ENCODE data around the gene HOXD8.

HOXD8 gene

DNA sequence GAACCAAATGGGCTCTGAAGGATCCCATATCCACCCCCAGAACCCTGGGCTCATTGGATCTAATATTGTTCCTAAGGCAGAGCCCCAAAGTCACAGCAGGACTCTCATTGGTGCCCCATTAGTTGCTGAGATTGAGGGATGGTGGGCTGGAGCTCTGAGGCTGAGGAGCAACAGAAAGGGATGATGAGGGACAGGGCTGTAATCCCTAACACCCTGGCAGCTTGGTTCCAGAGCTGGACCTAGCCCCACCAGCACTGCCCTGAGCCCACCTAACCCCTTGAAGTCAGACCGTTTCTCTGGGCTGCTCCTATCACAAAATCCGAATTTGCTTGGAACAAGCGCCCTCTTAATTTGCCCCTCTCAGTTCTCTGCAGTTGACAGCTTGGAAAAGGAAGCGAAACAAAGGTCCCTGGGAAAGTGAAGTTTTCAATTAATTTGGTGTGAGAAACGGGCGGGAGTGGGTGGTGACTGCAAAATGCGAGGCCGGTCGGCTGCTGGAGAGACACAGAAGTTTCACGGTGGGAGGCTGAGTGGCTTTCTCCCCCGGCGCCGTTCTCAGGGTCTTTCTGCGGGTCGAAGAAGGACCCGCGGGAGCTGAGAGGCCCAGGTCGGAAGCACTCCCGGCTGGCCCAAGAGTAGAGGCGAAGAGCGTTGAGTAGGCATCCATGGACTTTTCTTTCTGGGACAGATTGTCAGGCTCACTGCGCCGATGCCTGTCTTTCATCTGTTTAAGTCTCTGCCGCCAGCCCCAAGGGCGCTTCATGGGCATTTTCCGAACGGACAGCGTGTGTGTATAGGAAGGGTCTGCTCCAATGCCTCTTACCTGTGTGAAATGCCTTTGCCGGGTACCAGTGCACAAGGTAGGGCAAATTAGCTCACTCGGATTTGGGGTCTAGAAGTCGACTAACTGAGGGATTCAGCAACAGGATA lies 37.9 kb upstream of the HOXD8 start:
- DNase-seq: no peak

DNA sequence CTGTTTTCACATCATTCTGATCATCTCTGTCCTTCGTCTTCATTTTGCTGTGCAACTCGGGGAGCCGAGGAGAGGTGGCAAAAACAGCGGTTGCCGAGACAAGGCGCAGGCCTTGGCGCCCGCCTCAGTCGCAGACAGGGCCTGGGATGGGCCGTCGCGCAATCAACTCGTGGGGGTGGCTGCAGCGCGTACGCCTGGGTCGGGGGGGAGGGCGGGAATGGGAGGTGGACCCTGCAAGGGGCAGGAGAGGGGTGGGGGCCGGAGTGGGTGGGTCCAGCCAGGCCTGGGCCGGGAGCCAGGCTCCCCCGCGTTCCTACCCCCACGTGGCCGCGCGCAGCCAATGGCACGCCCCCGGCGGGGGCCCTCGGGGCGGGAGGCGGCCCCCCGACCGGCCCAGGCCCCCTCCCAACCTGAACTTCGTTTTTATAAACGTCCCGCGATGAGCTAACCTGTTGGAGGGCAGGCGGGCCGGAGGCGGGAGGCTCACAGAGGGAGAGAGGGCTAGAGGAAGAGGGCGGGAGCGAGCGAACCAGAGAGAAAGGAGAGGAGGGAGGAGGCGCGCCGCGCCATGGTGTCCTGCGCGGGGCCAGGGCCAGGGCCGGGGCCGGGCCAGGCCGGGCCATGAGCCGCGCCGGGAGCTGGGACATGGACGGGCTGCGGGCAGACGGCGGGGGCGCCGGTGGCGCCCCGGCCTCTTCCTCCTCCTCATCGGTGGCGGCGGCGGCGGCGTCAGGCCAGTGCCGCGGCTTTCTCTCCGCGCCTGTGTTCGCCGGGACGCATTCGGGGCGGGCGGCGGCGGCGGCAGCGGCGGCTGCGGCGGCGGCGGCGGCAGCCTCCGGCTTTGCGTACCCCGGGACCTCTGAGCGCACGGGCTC lies 37.0 kb upstream of the HOXD8 start, which contains the start of gene HOXD13:
Gene HOXD13 (plus strand): TSS at position 452 of the 875 bp plus-strand sequence. CDS start 170 bp downstream, at position 622.
- no peak for DNase-seq

- DNase-seq: no peak
These were observed 36.2 kb upstream of the HOXD8 start for GRCh38 chr2:176093145-176093897.

DNA sequence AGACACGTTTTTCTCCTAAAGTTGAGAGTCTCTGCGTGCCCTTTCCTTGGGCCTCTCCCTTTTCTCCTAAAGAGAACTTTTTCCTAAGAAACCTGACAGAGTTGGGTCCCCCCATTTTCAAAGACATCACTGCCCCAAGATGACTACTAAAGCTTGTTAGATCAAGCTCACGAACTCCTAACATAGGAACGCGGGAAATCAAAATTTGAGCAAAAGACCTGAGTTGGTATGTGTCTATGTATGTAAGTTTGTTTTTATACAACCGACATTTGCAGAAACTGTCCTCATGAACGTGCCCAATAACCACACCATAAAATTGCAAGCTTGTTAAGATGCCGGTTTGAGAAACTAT lies 35.6 kb upstream of the HOXD8 start:
- no peak for DNase-seq

- no peak for DNase-seq
These were observed 35.2 kb upstream of the HOXD8 start for GRCh38 chr2:176094349-176094748.

DNA sequence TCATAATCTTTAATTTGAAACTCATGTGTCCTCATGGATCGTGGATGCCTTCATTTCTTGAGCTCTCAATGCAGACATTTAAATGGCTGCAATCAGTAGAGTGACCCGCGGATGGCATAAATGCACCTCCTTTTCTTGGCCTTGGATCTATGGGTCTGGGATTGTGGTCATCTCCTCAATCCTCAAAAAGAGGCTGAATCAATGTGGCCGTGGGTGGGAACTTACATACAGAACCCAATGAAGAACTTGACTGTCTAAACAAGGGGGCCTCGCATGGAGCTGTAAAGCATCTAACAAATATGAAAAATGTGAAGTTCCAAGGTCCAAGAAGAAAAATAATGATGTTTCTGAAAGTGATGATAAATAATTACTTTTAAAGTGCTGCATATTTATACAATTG lies 34.1 kb upstream of the HOXD8 start:
- DNase-seq: no peak

DNA sequence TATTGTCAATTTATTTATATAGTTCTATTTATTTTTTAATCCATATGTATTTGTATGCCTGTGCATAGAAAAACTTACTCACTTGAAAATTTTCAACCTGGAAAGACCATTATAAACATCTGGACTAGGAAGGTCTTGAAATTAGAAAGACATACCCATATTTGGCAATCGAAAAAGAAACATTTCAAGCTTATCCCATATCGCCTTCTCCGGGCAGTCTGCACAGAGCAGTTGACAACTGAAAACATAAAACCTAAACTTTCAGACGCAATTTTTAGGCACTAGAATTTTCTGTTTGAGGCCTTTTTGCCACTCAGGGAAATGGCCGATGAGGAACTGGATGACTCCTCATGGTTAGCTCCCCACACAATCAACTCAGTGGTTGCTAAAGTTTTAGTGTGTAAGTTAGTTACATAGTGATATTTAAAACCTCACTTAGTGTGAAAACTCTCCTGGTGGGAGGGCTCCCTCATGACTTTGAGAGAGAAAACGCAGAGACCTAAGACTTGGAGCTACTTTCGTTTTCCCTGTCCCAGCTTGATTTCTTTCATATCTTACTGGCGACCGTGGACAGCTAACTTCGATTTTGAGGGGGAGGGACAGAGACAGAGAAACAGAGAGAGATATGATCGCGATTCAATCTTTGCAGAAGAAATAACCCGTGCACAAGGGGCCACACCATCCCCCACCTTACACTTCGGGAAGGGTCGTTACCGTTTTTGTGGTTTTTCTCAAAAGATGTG lies 33.1 kb upstream of the HOXD8 start:
- no peak for DNase-seq

- peak; percentile 66 for DNase-seq
These were observed 32.3 kb upstream of the HOXD8 start for GRCh38 chr2:176096986-176097819.

DNA sequence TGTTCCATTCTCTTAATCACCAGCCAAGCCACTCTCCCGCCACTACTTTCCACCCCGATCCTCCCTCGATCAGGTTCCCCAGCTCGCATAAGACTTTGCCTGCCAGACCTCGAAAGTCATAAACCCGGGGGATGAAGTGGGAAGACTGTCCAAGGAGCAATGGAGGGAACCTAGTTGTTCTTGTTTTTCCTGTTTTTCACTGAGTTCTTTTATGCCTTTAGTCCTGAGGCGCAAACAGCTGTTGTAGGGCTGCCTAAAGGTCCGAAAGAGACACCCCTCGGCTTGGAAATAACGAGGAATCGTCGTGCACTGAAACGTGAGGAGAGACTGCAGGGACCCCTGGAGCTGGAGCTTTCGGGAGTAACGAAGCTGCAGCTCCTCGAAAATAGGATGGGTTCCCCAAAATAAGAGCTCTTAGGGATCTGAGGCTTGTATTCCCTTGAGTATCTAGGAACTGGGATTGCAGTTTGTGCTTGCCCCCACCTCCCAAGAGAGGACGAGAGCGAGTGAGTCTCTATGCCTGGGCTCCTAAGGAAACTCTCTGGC lies 31.6 kb upstream of the HOXD8 start:
- DNase-seq: no peak

GRCh38 chr2:176098366-176099158 lies 30.9 kb upstream of the HOXD8 start:
- DNase-seq: no peak

- no peak for DNase-seq
These were observed 30.3 kb upstream of the HOXD8 start for GRCh38 chr2:176099159-176099727.

DNA sequence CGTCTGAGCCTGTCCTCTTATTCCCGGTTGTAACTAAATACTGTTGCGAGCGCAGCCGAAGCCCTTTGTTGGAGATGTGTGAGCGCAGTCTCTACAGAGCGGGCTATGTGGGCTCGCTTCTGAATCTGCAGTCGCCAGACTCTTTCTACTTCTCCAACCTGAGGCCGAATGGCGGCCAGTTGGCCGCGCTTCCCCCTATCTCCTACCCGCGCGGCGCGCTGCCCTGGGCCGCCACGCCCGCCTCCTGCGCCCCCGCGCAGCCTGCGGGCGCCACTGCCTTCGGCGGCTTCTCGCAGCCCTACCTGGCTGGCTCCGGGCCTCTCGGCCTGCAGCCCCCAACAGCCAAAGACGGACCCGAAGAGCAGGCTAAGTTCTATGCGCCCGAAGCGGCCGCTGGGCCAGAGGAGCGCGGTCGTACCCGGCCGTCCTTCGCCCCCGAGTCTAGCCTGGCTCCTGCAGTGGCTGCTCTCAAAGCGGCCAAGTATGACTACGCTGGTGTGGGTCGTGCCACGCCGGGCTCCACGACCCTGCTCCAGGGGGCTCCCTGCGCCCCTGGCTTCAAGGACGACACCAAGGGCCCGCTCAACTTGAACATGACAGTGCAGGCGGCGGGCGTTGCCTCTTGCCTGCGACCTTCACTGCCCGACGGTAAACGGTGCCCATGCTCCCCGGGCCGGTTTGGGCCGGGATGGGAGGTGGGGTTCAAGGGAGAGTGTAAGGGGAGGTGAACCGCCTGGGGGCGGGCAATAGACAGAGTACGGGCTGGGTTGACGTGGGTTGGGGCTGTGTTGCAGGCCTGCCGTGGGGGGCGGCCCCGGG lies 29.6 kb upstream of the HOXD8 start, which contains the start of gene HOXD12:
Gene HOXD12 (plus strand): TSS at position 68 of the 819 bp plus-strand sequence. CDS start 7 bp downstream, at position 75.
- DNase-seq: no peak

DNA sequence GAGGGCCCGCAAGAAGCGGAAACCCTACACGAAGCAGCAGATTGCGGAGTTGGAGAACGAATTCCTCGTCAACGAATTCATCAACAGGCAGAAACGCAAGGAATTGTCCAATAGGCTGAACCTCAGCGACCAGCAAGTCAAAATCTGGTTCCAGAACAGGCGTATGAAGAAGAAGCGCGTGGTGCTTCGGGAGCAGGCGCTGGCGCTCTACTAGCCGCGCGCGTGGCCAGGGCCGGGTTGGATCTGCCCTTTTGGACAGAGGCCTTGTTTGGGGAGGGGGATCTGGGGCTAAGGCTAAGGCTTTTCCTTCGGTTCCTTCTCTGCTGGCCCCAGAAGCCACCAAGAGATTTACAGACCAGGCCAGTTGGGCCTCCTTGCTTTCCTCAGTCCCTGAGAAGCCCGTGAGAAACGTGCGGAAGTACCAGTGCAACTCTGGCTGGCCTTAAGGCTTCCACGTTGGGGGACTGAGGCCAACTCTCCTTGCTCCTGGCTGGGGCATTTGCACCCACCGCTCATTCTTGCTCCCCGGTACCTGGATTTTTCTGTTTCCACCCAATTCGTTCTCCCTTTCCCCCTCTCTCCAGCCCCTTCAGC lies 28.9 kb upstream of the HOXD8 start:
- no peak for DNase-seq

- no peak for DNase-seq
These were observed 28.2 kb upstream of the HOXD8 start for GRCh38 chr2:176101216-176101830.

- no peak for DNase-seq
These were observed 27.7 kb upstream of the HOXD8 start for GRCh38 chr2:176101842-176102241.

DNA sequence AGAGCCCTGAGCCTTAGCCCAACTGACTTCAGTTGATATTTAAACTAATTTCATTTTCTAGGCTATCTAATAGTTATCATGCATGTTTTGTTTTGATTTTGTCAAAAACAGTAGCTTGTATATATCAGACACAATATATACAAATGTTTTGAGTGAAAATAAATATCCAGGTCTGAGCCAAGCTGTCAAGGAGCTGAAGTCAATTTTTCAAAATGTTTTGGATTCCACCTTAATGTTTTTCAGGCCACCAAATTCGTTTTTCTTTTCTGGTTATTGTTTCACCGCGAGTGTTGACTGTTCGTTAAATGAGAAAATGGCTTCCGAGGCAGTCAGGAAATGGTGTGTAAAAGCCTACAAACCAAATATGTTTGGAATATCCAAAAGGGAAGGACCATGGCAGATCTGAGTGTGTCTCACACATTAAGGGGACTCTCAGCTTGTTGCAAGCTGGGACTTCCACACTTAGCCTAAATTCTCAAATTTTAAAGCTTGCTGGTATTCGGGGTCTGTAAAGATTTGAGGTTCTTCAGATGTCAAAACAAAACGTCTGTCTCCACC lies 27.1 kb upstream of the HOXD8 start:
- no peak for DNase-seq

DNA sequence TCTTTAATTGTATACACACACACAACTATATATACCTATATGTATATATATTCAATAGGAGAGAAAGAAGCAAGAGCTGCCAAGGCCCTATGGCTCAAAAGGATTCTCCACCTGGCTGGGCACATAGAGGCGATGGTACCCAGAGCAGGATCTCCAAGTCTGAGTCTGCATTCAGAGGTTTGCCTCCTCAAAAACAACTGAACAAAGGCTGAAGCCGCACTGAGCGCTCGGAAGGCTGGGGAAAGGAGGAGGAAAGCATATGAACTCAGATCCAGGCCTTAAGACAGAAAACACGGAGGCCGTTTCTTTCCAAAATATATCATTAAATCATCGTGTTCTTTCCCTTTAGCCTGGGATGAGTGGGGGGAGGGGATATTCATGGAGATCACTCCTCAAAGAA lies 26.3 kb upstream of the HOXD8 start:
- DNase-seq: no peak

Measured in fibroblast of skin of right quadriceps (primary cell).